Activated T-cell treated with anti-CD3 and anti-CD28 coated beads, Interleukin-2, amount 50 U/mL, for 72 hours (primary cell): ENCODE results near the gene DNASE1L2. TPM values are rescaled to one million over a fixed set of nuclear protein-coding genes. Genes with fewer than 3 reads are reported as not detected.

Experiments used
- ATAC-seq, 2 donors: fragments of 150-1000 bp; cut with Tn5 transposase; replicated peaks in 1 of 2; 2 replicates each; pipeline ENCODE4 v1.10.0; 2021; ENCODE audit warnings: moderate library complexity in 2 of 2, mild to moderate bottlenecking in 1 of 2
- DNase-seq, 2 donors: peaks; one replicate each; pipeline ENCODE4 v3.0.0; 2021 to 2022; ENCODE audit warnings: mixed read lengths in 1 of 2
- H3K27ac Mint-ChIP-seq: one replicate; pipeline ENCODE4 v1.8.0; 2022; ENCODE audit warnings: mild to moderate bottlenecking, moderate library complexity, mixed read lengths
- H3K27me3 Mint-ChIP-seq: one replicate; pipeline ENCODE4 v1.8.0; 2022; ENCODE audit warnings: low read depth, mixed read lengths
- H3K36me3 Mint-ChIP-seq, 2 donors: one replicate each; pipeline ENCODE4 v1.8.0; 2022; ENCODE audit warnings: mixed read lengths in 2 of 2, mild to moderate bottlenecking in 1 of 2; ENCODE audit not compliant: insufficient read depth in 2 of 2
- H3K4me1 Mint-ChIP-seq: one replicate; pipeline ENCODE4 v1.8.0; 2022; ENCODE audit warnings: low read depth, mixed read lengths
- H3K4me3 Mint-ChIP-seq, 2 donors: one replicate each; pipeline ENCODE4 v1.8.0; 2022; ENCODE audit warnings: mild to moderate bottlenecking in 2 of 2, mixed read lengths in 2 of 2, moderate library complexity in 2 of 2
- H3K9me3 Mint-ChIP-seq, 2 donors: one replicate each; pipeline ENCODE4 v1.8.0; 2022; ENCODE audit warnings: mixed read lengths in 2 of 2
- total RNA-seq, 2 donors: library from RNA; stranded (reverse); gene quantifications; one replicate each; pipeline ENCODE4 v1.2.3, GENCODE V29; 2022

The DNASE1L2 gene
- total RNA-seq, 2 donors from 2014 or later, result 1.1 TPM

GRCh38 chr16:2286550-2286949, 50.3 kb downstream of the DNASE1L2 start:
- no peak overlapping the region for H3K27ac Mint-ChIP-seq
- DNase-seq (no peak), ATAC-seq (no peak)
- no peaks in the 10 kb centered on the region for H3K36me3 Mint-ChIP-seq
- no peaks in the 10 kb centered on the region for H3K9me3 Mint-ChIP-seq
- H3K4me1 Mint-ChIP-seq, result no peaks in the 10 kb centered on the region
- no peaks in the 10 kb centered on the region for H3K27me3 Mint-ChIP-seq
- H3K4me3 Mint-ChIP-seq, result no peak overlapping the region

DNA sequence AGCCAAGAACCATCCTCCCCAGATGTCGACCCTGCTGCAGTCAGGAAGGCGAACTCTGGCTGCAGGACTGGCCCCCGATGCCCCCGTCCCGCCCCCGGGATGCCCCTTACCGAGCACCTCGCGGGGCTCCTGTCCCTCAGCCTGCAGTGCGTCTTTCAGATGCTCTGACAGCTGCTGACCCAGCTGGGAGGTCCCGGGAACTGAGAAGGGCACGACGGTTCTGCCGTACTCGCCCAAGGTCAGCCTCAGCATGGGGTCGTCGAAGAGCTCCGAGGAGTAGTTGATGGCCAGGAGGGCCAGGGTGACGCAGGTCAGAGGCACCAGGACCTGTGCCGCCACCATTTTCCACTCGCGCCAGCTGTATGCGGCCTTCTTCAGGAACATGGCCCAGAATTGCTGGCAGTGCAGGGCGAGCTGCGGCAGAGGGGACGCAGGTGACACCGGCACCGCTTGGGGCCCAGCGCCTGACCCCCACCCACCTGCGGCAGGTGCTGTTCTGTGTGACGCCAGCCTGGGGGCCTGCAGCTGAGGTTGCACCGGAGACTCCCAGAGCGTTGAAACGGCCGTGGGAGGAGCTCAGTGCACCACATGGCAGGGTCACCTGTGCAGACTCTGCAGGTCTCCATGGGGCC, 51.8 kb downstream of the DNASE1L2 start:
- no peak for ATAC-seq
- Mint-ChIP-seq H3K4me1 (no peaks in the 10 kb centered on the region), H3K27me3 (no peaks in the 10 kb centered on the region), H3K9me3 (no peaks in the 10 kb centered on the region), H3K27ac (no peak overlapping the region), H3K36me3 (no peaks in the 10 kb centered on the region), H3K4me3 (no peak overlapping the region)
- DNase-seq, result no peak

Other genes starting within 250 kb of the DNASE1L2 start
- gene SYNGR3, start 246.5 kb upstream of the DNASE1L2 start, total RNA-seq, result 10 to 100 TPM; 38.6 to 50.9 TPM
- gene ZNF598, start 226.6 kb upstream of the DNASE1L2 start, total RNA-seq, result 100 to 1,000 TPM in 1 of 2 donors, 10 to 100 TPM in 1; 87.1 to 110 TPM
- 1 to 10 TPM; 1.5 to 1.9 TPM for gene NPW, start 216.7 kb upstream of the DNASE1L2 start, total RNA-seq
- gene NHERF2, start 209.5 kb upstream of the DNASE1L2 start, total RNA-seq, result 1 to 10 TPM; 2.2 to 3.0 TPM
- 10 to 100 TPM; 13.2 to 21.0 TPM for gene NTHL1, start 188.6 kb upstream of the DNASE1L2 start, total RNA-seq
- gene TSC2, start 188.5 kb upstream of the DNASE1L2 start, total RNA-seq, result 10 to 100 TPM; 96.6 to 98.4 TPM
- gene PKD1, start 100.5 kb upstream of the DNASE1L2 start, total RNA-seq, result 10 to 100 TPM; 90.2 to 95.7 TPM
- gene RAB26, start 87.8 kb upstream of the DNASE1L2 start, total RNA-seq, result 1 to 10 TPM in 1 of 2 donors, under 1 TPM in 1; 0.82 to 2.0 TPM
- 10 to 100 TPM; 66.4 to 72.9 TPM for gene TRAF7, start 80.7 kb upstream of the DNASE1L2 start, total RNA-seq
- gene CASKIN1, start 39.8 kb upstream of the DNASE1L2 start, total RNA-seq, result 1 to 10 TPM in 1 of 2 donors, under 1 TPM in 1; 0.89 to 2.1 TPM
- gene MLST8, start 31.0 kb upstream of the DNASE1L2 start, total RNA-seq, result 10 to 100 TPM; 54.9 to 65.6 TPM
- 10 to 100 TPM; 12.8 to 14.4 TPM for gene BRICD5, start 25.6 kb upstream of the DNASE1L2 start, total RNA-seq
- gene PGP, start 21.6 kb upstream of the DNASE1L2 start, total RNA-seq, result 10 to 100 TPM; 12.1 to 12.6 TPM
- gene E4F1, start 12.9 kb upstream of the DNASE1L2 start, total RNA-seq, result 10 to 100 TPM; 22.1 to 24.3 TPM
- gene ECI1, start 15.1 kb downstream of the DNASE1L2 start, total RNA-seq, result 100 to 1,000 TPM; 101 to 102 TPM
- 100 to 1,000 TPM; 336 to 361 TPM for gene RNPS1, start 31.7 kb downstream of the DNASE1L2 start, total RNA-seq
- 10 to 100 TPM; 13.7 to 14.6 TPM for gene ABCA3, start 104.3 kb downstream of the DNASE1L2 start, total RNA-seq
- 10 to 100 TPM; 49.2 to 68.6 TPM for gene CCNF, start 193.0 kb downstream of the DNASE1L2 start, total RNA-seq
- 10 to 100 TPM; 23.0 to 32.7 TPM for gene TEDC2, start 223.7 kb downstream of the DNASE1L2 start, total RNA-seq
- gene NTN3, start 234.9 kb downstream of the DNASE1L2 start, total RNA-seq, result not detected
- gene TBC1D24, start 238.7 kb downstream of the DNASE1L2 start, total RNA-seq, result 10 to 100 TPM; 13.6 to 20.4 TPM